A204.1 (cell line): ENCODE data around the gene D2HGDH.
"Not testable (repeated sequence)": the region's sequence is repeated elsewhere in the genome, so short reads cannot be mapped to it uniquely, and the experiment has no call there.

Experiments
- FAIRE-seq: peaks from 2 replicates; lab custom pipeline; 2012; peaks lifted over from hg19 to GRCh38; lab: Jason Lieb, UNC

The D2HGDH gene

DNA sequence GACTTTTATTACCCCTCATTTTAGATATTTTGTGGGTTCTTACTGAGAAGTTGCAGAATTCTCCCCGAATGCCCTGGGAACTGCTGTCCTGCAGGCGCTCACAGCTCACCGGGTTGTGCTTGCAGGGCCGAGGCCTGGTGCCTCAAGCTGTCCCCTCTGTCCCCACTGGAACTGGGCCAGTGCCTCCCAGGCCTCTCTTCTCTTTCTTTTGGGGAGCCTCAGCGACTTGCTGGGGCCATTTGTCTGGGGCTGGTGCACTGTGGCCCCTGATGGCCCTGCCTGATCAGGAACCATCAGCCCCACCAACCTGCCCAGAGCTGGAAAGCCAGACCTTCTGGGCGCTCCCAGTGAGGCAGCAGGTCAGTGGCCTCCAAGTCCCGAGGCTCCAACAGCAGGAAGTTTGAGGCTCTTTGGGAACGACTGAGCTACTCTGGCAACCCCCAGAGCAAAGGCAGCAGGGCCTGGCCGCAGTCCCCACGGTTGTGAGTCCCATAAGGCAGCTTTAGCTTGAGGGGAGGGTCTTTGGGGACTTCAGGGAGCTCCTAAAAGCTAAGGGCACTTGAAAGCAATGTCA, 59.9 kb downstream of the D2HGDH start:
- no peak for FAIRE-seq

DNA sequence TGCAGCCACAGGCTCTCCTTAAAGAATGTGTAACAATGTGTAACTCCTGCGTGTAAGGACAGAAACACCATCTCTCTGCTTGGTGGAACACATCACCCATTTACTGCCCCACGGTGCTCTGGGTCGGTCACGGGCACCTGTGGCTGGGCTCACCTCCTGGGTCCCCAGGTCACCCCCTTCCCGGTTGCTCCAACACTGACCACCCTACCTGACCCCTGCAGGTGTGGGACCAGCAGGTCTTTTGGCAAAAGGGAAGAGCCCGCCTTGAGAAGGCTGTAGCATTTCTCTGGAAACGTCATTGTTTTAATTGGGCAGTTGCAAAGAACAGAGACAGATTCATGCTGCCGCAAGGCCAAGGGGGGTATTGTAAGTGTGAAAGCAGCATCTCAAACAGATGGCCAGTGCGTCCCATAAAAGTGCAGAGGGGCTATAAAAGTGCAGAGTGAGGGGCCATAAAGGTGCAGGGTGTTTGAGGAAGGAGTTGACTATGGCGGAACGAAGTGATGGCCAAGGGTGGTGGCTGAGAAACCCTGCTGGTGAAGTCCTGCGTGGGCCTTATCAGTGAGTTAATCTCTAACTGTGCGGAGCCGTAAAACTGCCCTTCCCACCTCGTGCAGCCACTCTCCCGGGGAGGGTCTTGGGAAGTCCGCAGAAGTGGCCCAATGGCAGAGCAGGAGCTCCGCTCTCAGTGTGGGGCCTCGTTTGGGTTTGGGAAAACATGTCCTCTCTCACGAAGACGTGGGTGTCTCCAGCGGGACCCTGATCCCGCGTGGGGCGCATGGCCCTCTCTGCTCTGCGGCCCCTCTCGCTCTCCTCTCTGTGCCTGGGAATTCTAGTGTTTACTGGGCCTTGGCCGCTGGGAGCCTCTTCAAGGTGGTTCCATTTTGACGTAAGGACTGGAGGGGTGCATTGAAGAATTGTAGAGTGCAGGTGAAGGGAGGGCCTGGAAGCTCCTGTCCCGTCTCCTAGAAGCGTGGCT, 60.9 kb downstream of the D2HGDH start:
- no peak for FAIRE-seq

DNA sequence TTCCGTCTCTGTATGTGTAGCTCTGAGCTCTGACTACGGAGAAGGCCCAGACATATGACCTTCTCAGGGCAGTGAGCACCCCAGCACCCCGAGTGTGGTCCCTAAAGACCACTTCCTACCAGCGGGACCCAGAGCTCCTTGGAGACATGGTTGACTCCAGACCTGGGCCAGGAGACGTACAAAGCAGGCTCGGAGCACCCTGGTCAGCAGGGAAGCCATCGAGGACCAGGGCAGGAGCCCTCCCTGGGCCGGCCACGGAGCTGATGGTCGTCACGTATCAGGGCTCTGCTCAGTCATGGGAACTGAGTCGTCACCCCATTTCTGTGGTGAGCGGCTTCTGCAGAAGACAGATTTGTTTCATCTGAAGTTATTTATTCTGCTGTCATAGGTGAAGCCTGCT, 61.8 kb downstream of the D2HGDH start:
- no peak for FAIRE-seq

DNA sequence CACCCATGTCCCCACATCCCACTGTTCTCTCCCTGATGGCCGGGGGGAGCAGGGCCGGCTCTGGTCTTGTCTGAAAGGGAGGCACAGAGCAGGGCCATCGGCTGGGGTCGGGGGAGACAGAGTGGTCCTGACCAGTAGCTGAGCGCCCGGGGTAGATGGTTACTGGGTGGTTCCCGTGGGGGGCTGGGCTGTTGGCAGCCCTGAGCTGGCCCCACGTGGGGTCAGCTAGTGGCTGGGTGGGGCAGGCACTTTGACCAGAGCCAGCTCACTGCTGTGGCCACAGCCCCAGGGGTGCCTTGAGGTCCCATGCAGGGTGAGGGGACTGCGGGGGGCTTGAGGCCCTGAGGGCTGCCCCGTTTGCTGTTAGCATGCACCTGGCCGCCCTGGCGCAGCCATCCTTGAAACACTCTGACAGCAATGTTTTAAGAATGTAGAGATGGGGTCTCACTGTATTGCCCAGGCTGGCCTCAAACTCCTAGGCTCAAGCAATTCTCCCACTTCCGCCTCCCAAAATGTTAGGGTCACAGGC, 62.2 kb downstream of the D2HGDH start:
- FAIRE-seq = no peak

DNA sequence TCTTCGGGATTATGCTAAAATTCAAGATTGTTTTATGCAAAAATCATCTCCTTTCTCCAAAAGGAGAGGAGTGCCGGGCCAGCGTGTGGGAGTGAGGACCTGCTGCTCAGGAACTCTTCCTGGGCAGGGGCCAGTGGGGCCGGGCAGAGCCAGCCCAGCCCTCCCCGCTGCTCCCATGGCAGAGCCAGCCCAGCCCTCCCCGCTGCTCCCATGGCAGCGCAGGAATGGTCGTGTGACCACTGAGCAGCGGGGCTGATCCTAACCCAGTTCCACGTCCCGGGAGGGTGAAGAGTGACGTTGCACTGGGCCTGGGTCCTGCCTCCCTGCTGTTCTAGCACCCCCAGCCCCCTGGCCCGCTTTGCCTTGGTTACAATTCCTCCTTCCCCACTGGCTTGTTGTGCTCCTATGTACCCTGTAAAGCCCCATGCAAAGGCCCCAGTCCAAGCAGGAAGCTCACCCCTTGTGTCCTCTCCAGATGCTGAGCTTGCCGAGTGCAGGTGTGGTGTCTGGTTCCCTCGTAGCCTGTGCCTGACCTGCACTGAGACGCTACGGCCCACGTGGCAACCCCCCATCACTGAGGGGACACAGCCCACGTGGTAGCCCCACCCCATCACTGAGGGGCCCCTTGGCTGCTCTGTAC, 63.1 kb downstream of the D2HGDH start:
- FAIRE-seq = no peak

DNA sequence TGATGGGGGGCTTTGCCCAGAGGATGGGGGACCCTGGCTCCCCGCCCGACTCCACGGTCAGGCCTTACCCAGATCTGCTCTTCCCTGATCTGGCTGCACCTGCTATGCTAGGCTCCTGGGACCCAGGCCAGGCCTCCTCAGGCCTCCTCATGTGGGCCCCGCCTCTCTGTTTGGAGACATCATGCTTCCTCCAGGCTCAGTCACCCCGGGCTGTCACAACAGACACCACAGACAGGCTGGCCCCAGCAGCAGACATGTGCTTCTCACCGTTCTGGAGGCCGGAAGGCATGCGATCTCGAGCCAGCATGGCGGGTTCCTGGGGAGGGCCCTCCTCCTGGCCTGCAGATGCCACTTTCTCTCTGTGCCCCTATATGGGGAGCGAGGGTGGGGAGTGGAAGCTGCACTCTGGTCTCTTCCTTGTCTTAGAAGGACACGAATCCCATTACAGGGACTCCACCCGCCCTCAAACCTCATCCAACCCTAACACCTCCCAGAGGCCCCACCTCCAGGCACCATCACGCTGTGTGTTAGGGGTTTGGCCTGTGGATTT, 63.7 kb downstream of the D2HGDH start:
- no peak for FAIRE-seq

DNA sequence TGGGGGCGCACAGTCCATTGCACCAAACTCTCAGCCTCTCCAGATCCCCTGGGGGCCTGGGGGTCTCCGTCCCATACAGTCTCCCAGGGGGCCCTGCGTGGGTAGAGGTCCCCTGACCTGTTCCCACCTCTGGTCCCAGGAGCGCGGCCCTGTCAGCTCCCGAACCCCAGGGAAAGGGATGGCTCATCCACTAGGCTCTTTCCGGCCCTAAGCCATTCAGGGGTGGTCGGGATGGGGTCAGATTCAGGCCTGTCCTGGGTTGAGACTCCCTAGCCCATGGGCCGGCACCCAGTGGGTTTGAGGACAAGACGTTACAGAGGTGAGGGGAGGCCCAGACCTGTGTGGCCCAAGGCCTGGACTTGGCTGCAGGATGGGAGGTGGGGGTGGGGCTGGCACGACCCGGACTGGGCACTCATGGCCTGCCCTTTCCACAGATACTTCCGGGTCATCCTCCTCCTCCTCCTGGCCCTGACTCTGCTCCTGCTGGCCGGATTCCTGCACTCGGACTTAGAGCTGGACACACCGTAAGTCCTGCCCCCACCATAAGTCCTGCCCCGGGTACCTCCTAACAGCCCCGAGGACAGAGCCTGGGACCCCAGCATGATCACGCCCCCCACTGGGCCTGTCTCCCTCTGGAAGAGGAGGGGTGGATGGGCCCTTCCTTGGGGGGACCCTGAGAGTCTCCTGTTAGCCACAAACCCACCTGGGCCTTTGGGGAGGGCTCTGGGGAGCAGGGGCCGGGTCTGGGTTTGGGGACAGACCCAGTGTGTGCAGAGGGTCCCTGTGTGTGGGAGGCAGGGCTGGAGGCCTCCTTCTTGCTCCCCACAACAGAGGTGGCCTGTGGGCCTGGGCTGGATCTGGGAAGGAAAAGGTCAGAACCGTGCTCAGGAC, 64.4 kb downstream of the D2HGDH start:
- no peak for FAIRE-seq

DNA sequence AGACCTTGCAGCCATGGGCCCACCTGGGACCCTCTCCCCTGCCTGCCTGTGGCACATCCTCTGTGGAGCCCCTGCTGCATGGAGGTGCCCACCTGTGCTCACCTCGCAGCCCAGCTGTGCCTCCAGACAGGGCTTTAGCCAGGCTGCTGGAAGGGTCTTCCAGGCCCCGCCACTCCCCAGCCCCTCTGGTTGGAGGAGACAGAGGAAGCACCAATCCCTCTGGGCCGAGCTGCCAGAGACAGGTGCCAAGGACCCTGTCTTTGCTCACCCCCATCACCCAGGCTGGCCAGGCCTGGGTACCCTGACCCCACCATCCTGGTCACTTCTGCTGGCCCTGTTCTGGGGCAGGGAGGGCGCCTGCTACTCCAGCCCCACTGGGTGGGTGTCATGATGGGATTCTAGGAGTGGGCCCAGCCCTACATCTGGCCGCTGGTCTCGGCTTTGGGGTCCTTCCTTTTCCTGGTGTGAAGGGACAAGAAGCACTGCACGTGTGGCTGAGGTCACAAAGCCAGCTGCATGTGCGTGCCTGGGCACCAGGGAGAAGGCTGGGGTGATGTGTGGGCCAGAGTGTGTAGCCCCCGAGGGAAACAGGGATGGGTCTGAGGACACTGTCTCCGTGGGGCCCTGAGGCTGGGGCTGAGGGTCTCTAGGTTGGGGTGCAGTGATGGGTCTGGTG, 65.2 kb downstream of the D2HGDH start:
- FAIRE-seq = no peak

DNA sequence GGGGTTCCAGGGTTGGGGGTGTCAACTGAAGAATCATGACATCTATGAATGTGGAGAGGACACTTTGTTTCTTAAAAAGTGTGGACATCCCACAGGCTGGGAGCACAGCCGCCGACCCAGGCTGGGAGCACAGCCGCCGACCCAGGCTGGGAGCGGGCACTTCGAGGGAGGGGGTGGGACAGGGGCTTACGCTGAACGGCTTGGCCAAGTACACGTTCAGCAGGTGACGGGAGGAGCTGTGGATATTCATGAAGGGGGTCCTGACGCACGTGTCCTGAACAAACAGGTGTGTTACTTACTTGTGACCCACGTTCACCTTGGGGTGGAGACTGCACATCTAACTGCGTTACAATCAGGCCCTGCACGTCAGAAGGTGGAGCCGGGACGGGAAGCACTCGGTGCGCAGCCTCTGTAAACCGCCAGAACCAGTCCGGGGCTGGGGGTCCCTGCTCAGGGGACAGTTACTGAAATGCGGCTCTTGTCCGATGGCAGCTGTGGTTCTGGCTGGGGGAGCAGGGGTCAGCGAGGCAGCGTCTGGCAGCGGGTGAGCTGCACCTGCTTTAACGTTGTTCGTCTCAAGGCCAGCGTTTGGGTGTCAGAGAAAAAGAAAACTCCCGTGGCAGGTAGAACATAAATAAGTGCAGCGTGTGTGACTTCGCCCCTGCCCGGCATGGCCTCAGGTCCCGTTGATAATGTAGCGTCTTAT, 65.9 kb downstream of the D2HGDH start:
- FAIRE-seq = not testable (repeated sequence)

DNA sequence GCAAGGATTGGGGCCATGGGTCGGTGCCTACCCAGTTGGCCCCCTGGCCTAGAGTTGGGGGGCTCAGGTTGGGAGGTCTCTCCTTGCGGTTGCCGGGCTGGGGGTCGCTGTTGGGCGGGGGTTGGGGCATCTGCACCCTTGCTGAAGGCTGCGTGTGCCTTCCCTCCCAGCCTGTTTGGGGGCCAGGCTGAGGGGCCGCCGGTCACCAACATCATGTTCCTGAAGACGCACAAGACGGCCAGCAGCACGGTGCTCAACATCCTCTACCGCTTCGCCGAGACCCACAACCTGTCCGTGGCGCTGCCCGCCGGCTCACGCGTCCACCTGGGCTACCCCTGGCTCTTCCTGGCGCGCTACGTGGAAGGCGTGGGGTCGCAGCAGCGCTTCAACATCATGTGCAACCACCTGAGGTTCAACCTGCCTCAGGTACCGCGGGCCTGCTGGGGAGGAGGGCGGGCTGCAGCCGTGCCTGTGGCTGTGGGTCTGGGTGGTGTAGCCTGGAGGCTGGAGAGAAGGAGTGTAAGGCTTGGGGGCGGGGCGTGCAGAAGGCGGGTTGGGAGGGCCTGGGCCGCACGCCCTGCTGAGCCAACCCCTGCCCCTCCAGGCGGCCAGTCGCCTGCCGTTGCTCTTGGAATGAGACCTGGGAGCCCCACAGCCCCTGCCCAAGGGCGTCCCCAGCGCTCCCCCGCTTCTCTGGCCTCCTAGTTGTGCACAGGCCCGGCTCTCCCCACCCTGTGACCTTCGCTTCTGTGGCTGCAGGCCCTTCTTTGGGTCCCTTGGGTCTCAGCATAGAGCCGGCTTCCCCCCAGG, 67.4 kb downstream of the D2HGDH start:
- FAIRE-seq = no peak

DNA sequence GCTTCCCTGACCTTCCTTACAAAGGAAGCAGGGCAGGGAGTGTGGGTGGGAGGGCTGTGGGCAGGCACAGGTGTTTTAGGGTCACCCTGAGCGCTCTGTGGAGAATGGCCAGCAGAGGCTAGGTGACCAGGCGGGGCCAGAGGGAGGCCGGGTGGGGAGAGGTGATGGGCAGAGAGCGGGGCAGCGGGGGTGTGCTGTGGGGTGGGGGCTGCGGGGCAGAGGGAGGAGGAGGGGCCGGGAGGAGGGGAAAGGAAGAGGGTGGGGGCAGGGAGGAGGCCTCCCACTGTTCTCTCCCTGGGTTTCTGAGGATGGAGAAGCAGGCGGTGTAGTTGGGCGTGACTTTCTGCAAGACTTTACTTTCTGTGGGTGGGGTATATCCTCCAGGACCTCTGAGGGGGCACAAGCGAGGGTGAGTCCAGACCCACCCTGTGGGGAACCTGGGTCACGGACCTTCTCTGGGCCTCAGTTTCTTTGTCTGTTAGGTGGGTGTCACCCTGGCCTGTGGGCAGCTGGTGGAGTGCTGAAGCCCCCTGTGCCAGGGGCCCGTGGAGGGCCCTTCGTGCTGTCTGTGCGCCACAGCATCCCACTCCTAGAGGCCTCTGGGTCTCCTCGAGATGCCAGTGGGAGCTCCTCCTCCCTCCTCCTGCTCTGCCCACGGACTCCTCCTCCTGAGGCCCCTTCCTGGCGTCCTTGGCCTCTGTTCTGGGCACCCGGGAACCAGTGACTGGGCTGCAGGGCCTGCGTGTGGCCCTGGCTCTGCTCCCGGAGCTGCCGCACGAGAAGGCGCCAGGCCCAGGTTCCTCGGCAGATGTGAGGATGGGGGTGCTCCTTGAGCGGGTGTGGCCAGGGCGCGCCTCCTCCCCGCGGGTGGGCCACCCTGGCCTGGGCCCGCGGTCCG, 68.2 kb downstream of the D2HGDH start:
- no peak for FAIRE-seq

DNA sequence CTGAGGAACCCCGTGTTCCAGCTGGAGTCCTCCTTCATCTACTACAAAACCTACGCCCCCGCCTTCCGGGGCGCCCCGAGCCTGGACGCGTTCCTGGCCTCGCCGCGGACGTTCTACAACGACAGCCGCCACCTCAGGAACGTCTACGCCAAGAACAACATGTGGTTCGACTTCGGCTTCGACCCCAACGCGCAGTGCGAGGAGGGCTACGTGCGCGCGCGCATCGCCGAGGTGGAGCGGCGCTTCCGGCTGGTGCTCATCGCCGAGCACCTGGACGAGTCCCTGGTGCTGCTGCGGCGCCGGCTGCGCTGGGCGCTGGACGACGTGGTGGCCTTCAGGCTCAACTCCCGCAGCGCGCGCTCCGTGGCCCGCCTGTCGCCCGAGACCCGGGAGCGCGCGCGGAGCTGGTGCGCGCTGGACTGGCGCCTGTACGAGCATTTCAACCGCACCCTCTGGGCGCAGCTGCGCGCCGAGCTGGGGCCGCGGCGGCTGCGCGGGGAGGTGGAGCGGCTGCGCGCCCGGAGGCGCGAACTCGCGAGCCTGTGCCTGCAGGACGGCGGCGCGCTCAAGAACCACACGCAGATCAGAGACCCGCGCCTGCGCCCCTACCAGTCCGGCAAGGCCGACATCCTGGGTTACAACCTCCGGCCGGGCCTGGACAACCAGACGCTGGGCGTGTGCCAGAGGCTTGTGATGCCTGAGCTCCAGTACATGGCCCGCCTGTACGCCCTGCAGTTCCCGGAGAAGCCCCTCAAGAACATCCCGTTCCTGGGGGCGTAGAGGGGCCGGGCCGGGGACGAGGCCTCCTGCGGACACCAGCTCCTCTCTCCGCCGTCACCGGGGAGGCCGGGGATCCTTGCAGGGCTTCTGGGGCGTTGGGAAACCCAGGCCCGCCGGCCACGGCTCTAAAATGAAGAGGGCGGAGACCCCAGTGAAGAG, 69.2 kb downstream of the D2HGDH start:
- no peak for FAIRE-seq

DNA sequence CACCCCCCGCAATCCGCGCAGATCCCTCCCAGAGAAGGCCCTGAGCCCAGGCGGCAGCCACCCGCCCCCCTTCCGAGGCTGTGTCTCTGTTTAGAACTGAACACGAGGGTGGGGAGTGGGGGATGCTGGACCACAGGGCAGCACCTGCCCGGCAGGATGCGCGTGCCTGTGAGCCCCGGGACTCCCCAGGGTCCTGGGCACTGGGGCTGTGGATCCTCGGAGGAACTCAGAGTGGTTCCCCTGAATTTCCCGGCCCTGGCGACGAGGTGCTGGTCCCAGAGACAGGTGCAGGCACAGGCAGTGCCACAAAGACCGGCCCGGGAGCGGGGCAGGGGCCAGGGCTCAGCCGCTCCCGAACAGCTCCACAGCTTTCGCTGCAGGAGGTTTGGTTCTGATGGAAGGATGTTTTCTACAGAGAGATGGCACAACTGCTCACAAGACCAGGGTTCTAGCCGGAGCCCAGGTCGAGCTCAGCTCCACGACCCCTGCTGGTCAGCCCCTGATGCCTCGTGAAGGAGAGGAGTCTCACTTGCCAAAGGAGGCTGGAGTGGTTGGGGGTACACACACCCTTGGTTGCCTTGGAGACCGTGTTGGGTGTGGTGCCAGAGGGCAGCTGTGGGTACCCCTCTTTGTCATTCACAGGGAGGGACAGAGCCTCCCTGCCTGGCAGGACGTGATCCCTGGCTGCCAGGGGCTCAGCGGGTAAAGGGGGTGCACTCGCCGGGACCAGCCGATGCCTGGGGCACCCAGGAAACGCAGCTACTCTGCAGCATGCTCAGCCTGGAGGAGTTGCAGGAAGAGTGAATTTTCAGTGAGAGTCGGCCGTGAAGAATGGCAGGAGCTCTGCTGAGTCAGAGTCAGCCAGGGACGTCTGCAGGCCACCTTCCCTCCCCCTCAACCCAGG, 70.1 kb downstream of the D2HGDH start:
- FAIRE-seq = no peak

DNA sequence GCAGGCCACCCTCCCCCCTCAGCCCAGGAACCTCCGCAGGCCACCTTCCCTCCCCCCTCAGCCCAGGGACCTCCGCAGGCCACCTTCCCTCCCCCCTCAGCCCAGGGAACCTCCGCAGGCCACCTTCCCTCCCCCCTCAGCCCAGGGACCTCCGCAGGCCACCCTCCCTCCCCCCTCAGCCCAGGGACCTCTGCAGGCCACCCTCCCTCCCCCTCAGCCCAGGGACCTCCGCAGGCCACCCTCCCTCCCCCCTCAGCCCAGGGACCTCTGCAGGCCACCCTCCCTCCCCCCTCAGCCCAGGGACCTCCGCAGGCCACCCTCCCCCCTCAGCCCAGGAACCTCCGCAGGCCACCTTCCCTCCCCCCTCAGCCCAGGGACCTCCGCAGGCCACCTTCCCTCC, 71.8 kb downstream of the D2HGDH start:
- FAIRE-seq = not testable (repeated sequence)

DNA sequence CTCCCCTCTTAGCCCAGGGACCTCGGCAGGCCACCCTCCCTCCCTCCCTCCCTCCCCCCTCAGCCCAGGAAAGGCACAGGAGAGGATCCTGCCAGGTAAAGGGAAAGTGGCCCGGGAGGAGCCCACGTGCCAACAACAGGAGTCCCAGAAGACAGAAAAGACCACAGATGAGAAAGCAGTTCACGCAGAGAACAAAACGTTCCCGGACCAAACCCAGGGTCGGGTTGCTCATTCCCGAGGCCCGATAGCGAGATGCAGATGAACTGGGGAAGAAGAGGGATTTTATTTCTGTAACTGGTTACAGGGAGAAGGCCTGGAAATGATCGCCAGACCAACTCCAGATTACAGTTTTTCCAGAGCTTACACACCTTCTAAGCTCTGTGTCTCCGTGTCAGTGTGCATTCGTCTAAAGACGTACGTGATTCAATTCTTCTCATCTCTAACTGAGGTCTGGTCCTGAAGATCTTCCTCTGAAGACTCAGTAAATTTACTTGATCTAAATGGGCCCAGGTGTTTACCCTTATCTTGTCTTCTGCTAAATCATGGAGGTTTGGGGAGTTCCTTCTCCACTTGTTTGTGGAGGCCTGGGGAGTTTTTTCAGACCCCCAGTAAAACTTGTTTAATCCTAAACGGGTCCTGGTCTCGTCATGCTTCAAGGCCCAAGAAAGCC, 73.8 kb downstream of the D2HGDH start:
- no peak for FAIRE-seq
